HG03378 (cell line): ENCODE data around the gene LRFN2.

Source experiments
- ATAC-seq: cut with Tn5 transposase; IDR thresholded peaks from one replicate; pipeline ENCODE4 v1.9.1; 2021; ENCODE audit warnings: mild to moderate bottlenecking, moderate library complexity; ENCODE audit not compliant: unreplicated experiment

Gene LRFN2

DNA sequence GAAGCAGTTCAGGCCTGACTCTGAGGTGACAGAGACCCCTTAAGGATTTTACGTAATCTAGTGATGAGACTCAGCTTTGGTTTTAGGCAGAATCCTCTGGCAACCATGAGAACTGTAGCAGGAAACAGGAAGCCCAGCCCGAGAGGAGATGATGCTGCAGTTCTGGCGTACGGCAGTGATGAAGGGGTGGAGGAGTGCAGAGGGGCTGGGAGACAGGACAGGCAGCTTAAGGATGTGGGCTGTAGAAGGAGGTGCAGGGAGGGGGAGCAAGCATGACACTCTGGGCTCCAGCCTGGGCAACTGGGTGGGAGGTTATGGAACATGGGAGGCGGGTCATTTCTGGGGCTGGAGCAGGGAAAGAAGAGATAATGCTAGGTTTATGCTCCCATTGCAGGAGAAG is 67.1 kb downstream of the LRFN2 start:
- no peak for ATAC-seq

DNA sequence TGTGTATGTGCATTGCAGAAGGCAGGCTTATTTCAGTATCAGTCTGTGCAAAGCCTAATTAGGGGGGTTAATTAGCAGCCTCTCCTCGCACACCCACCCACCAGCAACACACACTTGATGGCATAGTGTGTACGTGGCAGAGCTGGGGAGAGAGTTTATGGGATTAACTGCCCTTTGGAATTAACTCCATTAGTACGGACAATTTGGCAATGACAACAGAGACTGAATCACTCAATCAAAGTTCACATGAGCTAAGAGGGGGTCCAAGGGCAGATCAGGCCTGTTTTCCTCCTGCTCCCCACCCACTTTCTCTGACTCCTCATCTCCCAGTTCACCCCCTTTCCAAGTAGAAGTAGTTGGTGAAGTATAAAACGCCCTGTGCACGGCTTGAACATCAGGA is 69.5 kb downstream of the LRFN2 start:
- no peak for ATAC-seq

DNA sequence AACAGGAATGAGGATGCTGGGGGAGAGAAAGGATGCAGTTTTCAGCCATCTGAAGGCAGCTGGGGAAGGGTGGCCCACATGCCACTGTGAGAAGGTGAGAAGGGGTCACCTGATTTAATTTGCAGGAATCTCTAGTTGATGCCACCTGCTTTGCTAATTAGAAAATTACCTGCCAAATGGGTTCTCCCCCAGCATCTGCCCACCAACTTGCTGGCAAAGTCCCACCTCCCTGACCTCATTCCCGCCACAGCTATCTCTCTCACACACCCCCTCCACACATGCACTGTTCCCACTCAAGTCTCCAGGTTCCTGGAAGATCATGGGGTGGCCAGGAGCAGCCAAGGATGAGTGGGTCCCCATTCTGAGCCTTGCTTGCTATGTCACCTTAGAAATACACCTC is 70.7 kb downstream of the LRFN2 start:
- ATAC-seq, result no peak

DNA sequence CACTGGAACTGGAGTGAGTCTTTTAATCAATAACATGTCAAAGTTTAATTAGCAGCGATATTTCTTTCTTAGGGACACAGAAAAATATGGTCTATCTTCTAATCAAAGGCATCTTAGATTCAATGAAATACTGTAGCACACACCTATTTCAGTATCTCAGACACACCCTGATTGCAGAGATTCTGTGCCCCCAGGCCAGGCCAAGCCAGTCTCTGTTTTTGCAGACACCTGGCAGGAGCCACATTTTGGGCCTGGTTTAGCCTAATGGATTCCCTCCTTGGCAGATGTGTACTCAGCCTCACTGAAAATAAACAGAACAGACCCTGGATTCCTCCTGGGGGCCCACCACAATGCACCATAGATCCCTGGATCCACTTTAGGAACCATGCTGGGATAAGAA is 74.8 kb downstream of the LRFN2 start:
- no peak for ATAC-seq

DNA sequence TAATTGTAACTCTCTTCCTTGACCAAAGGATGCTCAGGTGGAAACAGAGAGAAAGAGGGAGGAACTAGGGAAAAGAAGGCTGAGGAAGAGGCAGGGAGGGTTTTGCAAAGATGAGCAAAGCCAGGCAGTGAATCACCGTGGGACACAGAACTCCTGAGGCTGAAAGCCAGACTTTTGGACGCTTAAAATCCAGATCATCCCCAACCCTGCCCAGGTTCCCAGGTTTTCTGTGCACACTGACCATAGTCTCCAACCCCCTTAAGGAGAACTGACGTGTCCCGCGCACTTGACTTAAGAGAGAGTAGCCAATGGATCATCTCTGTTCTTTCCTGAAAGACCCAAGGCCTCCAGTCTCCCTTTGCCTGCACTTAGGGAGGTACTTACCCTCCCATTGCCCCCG is 75.3 kb downstream of the LRFN2 start:
- no peak for ATAC-seq

DNA sequence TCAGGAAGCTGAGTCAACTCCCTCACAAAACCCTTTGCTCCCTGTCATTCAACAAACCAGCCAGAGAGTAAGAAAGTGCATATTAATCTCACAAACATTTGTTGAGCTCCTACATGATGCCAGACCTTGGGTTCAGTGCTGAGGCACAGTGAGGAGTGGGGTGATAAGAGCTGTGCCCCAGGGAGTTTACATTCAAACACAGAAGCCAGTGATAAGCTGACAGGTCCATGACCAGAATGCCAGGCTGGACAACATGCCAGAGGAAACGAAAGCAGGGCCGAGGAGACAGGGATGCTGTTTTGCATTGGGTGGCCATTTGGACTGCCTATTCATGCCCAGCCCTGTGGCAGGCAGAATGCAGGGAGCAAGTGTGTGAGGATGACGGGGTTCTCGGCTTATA is 76.7 kb downstream of the LRFN2 start:
- ATAC-seq, result no peak

DNA sequence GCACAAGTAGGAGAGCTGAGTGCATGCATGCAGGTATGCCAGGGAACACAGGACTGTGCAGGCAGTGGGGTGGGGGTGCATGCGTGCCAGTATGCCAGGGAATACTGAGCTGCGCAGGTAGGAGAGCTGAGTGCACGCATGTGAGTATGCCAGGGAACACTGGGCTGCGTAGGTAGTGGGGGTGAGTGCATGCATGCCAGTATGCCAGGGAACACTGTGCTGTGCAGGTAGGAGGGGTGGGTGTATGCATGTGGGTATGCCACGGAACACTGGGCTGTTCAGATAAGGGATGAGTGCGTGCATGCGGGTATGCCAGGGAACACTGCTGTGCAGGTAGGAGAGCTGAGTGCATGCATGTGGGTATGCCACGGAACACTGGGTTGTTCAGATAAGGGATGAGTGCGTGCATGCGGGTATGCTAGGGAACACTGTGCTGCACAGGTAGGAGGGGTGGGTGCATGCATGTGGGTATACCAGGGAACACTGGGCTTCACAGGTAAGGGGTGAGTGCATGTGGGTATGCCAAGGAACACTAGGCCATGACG is 77.4 kb downstream of the LRFN2 start:
- no peak for ATAC-seq

DNA sequence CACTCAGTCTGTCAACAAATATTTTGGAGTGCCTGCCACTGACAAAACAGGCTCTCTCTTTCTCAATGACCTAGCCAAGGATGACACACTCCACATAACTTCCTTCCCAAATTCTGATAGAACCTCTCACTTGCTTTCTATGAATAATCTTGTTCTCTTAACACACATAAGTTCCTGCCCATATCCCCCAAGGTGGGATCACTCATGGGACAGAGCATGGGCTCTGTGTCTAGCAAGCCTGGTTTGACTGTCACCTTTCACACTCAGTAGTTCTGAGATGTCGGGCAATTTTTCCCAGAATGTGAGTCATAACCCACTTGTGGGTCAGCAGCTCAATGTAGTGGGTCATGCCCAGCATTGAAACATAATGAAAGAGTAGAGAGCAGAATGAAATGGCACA is 78.1 kb downstream of the LRFN2 start:
- no peak for ATAC-seq

DNA sequence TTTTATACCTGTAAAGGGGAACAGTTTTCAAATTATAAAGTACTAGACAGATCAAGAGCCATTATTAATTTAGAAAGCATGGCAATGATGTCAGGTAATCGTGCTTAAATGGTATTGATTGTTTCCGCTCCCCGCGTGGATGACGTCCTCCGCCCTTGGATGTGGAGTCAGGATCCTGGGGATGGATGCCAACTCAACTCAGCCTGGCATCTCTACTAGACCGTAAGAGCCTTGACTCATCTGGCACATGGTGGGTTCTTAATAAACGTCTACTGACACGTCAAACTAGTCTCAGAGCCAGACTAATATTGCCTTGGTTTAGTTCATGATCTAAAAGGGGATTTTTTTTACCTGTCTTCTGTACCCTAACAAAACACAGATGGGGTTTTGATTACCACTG is 80.2 kb downstream of the LRFN2 start:
- no peak for ATAC-seq

DNA sequence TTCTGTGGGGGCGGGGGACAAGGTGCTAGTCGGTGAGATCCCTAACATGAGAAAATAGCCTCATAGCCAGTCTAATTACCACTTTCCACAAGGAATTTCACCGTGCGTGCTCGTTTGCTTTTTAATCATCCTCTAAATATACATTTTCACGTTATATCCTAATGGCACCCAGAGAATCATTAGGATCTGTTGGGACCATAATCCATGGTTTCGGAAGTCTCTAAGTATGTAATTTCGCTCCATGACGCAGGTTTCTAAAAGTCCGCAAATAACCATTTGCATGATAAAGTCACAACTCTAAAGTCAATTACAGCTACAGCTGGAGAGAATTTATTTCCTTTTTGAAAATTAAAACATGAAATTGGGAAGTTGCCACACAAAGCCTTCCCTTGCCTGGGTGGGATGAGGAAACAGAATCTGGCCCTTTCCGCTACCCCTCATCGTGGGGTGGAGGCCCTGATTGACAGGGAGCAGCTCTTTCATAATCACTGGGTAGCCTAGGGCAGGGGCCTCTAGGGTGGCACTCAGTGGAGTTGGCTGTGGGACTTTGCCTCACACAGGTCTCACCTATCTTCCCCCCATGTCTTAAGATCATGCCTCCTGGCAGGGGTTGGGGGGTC is 81.9 kb downstream of the LRFN2 start:
- ATAC-seq, result no peak

DNA sequence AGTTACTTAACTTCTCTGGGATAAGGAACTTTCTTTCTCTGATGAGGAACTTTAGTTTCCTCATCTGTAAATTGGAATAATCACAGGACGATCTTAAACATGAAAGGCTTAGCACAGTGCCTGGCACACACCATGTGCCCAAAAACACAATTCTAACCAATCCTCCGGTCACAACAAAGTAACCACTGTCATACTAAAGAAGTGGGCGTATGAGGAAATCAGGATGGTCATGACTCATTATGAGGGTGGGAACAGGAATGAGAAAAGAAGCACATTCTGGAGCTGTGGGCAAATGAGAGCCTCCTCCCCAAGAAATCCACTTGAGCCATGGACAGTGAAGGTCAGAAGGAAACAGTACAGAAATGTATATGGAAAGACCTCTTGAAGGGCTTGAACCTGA is 82.9 kb downstream of the LRFN2 start:
- no peak for ATAC-seq

DNA sequence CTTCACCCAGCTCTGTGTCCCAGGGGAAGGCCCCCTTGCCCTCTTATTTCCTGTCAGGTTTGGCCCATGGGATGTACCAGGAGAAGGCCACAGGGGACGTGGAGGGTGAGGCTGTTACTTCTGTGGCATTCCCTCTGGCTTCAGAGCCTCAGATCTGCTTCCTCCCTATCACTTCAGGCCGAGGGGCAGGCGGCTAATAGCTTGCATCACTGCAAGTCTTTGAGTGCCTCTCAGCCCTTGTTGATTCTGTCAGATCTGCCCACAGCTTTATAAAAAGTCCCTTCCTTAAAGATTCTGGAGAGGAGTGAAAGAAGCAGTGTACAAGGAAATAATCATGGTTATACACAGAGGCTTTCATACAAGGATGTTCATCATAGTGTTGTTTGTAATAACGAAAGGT is 86.9 kb downstream of the LRFN2 start:
- no peak for ATAC-seq

DNA sequence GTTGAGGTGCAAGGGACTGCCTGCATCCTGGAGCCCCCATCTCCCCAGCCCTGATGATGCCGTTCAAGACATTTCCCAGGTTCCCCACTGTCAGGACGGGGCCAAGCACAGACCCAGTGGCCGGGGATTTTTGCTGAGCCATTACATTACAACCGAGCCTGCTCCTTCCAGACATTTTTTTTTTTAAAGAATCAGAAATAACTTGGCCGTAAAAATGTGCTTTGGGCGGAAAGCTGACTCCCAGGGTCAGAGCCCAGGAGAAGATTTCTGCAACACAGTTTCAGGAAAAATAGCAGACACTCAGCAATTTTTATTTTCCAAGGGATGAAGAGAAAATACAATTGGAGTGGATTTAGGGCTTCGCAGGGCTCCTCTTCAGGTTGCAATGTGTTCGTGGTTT is 87.9 kb downstream of the LRFN2 start:
- no peak for ATAC-seq

DNA sequence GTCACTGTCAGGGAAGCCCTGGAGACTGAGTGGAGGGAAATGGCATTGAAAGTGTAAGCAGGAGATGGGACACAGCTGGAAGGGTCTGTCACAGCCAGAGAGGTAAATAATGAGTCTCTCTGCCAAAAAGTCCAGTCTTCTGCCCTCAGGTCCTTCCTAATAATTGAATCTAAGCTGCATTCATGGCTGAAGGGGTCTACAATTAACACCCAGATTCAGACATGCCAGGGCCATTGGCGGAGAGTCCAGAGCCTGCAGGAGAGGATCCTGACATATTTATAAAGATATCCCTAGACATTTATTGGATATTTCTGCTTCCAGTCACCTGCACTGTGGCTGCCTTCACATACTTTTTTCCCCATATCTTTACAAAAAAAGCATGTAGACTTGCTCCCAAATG is 89.0 kb downstream of the LRFN2 start:
- no peak for ATAC-seq

DNA sequence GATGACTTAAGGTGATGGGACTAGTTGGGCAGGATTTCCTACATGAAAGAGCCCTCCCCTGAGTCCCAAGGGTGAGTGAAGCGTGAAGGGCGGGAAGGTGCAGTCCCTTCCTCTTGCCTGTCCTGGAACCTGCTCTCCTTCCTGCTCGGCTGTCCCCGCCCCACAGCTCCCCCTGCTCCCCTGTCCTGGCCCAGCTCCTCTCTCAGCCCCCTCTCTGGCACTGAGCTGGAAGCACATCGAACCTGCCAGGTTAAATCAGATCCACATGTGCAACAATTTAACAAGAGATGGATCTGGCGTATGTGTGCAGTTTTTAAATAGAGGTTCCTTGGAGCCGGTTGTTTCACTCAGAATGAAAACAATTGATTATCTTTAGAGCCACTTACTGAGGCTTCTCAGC is 95.0 kb downstream of the LRFN2 start:
- no peak for ATAC-seq

DNA sequence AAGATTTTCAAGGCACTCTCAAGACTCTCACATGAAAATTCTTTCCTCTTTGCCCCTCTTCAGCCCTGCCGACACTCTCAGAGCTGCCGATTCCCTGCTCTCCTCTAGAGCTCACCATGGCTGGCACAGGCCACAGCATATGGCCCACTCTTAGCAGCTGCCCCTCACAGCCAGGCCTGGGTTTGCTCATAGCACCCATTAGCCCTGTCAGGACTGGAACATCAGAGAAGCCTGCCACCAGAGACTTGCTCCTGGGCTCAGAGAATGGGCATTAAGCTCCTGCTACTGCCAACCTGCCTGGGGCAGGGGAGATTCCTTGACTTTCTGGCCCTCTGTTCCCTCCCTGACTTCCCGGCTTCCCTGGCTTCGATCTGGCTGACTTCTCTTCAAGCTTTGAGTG is 96.7 kb downstream of the LRFN2 start:
- no peak for ATAC-seq

DNA sequence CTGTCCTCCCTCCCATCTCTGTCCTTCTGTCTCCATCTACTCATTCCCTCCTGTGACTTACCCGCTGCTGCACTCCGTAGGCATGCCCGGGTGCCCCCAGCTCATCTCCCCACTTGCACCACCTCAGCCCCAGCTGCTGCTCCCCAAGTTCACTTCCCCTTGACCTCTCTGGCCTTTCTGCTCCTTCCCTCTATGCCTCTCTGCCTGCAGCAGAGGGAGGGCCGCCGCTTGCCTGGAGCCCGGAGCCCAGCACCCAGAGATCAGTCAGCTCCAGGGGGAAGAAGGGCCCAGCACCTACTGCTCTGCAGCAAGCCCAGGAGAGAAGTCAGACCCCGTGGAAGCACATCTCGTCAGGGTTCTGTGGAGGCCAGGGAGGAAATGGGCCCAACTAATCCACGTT is 97.4 kb downstream of the LRFN2 start:
- ATAC-seq, result no peak

DNA sequence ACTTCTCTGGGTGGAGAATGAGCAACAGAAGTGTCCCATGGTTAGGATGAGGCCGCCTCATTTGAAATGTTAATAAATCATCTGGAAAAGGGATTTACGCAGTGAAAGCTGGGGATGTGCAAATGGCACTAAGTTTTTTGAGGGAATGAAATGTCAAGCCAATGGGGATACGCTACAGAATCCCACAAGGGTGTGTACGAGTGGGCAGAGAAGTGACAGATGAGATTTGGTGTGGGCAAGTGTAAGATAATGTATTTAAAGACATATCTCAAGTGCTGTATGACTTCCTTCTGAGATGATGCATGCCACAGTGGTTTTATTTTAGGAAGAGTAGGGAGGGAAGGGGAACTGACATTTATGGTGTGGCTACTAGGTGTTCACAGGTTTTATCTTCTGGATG is 100.6 kb downstream of the LRFN2 start:
- no peak for ATAC-seq

DNA sequence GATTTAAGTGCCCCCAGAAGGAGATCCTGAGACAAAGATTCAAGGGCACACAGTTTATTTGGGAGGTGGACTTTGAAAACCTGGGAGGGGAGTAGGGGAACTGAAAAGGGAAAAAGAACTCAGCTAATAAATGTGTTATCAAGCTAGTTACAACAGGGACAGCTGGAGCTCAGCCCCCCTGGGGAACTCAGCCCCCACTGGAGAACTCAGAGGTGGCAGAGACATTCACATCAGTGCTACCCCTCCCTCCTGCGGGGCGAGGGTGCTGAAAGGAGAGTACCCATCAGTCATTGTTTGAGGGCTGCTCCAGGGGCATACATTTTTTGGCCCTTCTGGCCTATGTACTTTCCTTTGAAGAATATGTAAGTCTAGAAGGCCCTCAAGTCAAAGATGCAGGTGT is 101.4 kb downstream of the LRFN2 start:
- ATAC-seq, result no peak

DNA sequence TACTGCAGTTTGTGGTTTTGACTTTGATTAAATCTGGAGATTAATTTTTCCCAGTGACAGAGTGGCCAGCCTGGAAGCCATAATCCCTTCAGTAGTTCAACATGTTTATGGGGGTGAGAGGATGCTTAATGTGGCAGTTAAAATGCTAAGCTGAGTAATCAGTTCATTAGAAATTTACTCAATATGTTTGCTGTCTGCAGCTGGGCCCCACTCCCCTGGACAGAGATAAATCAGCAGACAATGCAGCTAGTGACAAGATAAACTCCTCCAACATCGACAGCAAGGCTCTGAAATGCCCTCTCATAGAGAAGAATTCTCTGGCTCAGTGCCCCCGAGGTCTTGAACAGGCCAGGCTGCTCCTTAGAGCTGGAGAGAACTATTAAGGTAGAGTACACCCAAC is 101.9 kb downstream of the LRFN2 start:
- ATAC-seq, result no peak

DNA sequence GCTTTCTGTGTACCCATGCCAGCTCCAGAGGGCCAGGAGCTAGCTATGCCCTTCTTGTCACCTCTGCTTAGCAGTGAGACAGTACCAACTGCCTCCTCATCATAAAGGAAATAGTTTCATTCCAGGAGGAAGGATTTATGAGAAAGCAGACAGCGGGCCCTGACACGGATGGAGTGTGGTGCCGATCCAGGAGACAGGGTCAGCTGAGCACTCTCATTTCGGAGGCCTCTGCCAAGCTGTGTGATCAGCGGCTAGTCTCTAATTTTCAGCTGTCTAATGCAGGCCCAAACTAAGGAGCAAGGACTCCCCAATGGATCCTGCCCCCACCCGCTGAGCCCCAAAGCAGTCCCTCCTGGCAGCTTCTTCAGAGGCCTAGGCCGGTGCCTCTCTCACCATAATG is 103.1 kb downstream of the LRFN2 start:
- ATAC-seq, result no peak

DNA sequence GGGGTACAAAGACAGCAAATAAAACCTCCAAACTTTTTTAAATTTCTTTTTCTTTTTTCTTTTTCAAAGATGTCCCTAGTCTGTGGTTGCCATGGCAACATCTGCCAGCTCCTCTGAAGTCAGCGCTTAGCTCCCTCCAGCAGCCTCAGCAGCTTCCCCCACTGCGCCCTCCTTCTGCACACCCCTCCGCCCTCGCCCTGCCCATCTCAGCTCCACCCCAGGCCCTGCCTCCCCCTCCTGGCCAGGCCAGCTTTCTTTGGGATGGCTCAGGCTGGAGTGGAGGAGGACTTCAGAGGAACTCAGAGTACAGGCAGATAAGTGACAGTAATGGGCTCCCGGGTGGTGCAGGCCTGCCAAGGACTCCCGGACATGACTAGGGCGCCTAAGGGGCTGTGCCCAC is 104.6 kb downstream of the LRFN2 start:
- ATAC-seq, result no peak

DNA sequence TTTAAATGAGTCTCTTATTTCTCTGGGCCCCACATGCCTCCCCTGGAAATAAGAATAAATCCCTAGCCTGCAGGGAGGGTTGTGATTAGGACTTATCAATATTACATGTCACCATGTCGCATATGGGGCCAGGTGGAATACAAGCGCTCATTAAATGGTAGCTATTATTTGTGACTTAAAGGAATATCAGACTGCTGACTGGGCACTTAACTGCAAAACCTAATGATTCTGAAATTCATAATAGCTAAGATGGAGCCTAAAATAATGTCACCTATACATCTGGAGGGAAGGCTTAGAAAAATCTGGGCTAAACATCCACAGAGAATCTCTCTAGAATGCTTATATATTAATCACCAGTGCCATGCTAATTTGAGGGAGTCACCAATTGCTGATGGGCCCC is 106.5 kb downstream of the LRFN2 start:
- no peak for ATAC-seq
